GM23338 (cell line): ENCODE measurements around the gene LRBA. TPM values are rescaled to one million over a fixed set of nuclear protein-coding genes. Genes with fewer than 3 reads are reported as not detected.

Source experiments
- ATAC-seq: fragments of 200-7000 bp; cut with Tn5 transposase; 3 replicates; pipeline ENCODE4 v1.9.1; 2020
- DNase-seq: peaks from one replicate; pipeline ENCODE4 v3.0.0-alpha.2; 2015; ENCODE audit warnings: low spot score
- H2AFZ ChIP-seq: fragments of 200-600 bp; sonication (generic); 2 replicates; pipeline ENCODE4 v1.8.0; 2016; ENCODE audit warnings: antibody characterized with exemption, mild to moderate bottlenecking, moderate library complexity
- H3F3A ChIP-seq: fragments of 200-600 bp; sonication (generic); replicated peaks from 2 replicates; pipeline ENCODE4 v1.8.0; 2017; ENCODE audit warnings: antibody characterized with exemption, mixed run types, low read depth
- H3K27ac ChIP-seq: fragments of 200-600 bp; sonication (generic); 2 replicates; pipeline ENCODE4 v1.6.1; 2016; ENCODE audit warnings: low read depth
- H3K27me3 ChIP-seq: fragments of 200-600 bp; sonication (generic); 2 replicates; pipeline ENCODE4 v1.8.0; 2016; ENCODE audit warnings: mild to moderate bottlenecking, mixed run types, moderate library complexity; ENCODE audit not compliant: insufficient read depth
- H3K36me3 ChIP-seq: fragments of 200-600 bp; sonication (generic); 2 replicates; pipeline ENCODE4 v1.8.0; 2016; ENCODE audit warnings: mild to moderate bottlenecking; ENCODE audit not compliant: insufficient read depth
- H3K4me1 ChIP-seq: fragments of 200-600 bp; sonication (generic); 2 replicates; pipeline ENCODE4 v1.8.0; 2016; ENCODE audit warnings: mild to moderate bottlenecking, moderate library complexity; ENCODE audit not compliant: insufficient read depth
- H3K4me2 ChIP-seq: fragments of 200-600 bp; sonication (generic); 2 replicates; pipeline ENCODE4 v1.7.1; 2017; ENCODE audit warnings: mixed run types
- H3K4me3 ChIP-seq: fragments of 200-600 bp; sonication (generic); 2 replicates; pipeline ENCODE4 v1.6.1; 2016; ENCODE audit warnings: mixed run types
- H3K79me2 ChIP-seq: fragments of 200-600 bp; sonication (generic); replicated peaks from 2 replicates; pipeline ENCODE4 v1.8.0; 2017; ENCODE audit warnings: mild to moderate bottlenecking; ENCODE audit not compliant: insufficient read depth
- H3K9me2 ChIP-seq: fragments of 200-600 bp; sonication (generic); 2 replicates; pipeline ENCODE4 v1.8.0; 2017; ENCODE audit not compliant: insufficient read depth
- H4K20me1 ChIP-seq: fragments of 200-600 bp; sonication (generic); replicated peaks from 2 replicates; pipeline ENCODE4 v1.8.0; 2017; ENCODE audit warnings: mild to moderate bottlenecking; ENCODE audit not compliant: insufficient read depth
- H3K27ac Mint-ChIP-seq: 2 replicates; pipeline ENCODE4 v1.8.0; 2020; ENCODE audit warnings: inconsistent platforms, mild to moderate bottlenecking, moderate library complexity, mixed read lengths
- H3K27me3 Mint-ChIP-seq: 3 replicates; pipeline ENCODE4 v1.8.0; 2022; ENCODE audit warnings: low read depth, mild to moderate bottlenecking, moderate library complexity, mixed read lengths, inconsistent platforms; ENCODE audit not compliant: insufficient read depth, poor library complexity
- H3K36me3 Mint-ChIP-seq: 3 replicates; pipeline ENCODE4 v1.8.0; 2021; ENCODE audit warnings: low read depth, mild to moderate bottlenecking, inconsistent platforms, moderate library complexity, mixed read lengths
- H3K4me1 Mint-ChIP-seq: 3 replicates; pipeline ENCODE4 v1.8.0; 2020; ENCODE audit warnings: mild to moderate bottlenecking, inconsistent platforms, mixed read lengths
- H3K4me3 Mint-ChIP-seq: 3 replicates; pipeline ENCODE4 v1.8.0; 2021; ENCODE audit warnings: moderate library complexity, mild to moderate bottlenecking, inconsistent platforms, mixed read lengths
- H3K9me3 Mint-ChIP-seq: 3 replicates; pipeline ENCODE4 v1.8.0; 2020; ENCODE audit warnings: moderate library complexity, mild to moderate bottlenecking, inconsistent platforms, mixed read lengths
- CREB1 ChIP-seq: fragments of 250-450 bp; sonication (Bioruptor Pico); IDR thresholded peaks from 2 replicates; pipeline ENCODE4 v1.5.0; 2020; ENCODE audit warnings: low read depth, mild to moderate bottlenecking, moderate library complexity
- CTCF ChIP-seq, 2 experiments: fragments of 200-600 bp in 1 of 2; sonication (generic) in 1 of 2; conservative IDR thresholded peaks; 2 replicates each; pipeline versions ENCODE4 v1.5.1 to v1.6.1; 2016 to 2017; ENCODE audit warnings: antibody characterized with exemption in 2 of 2, low read depth in 2 of 2, mild to moderate bottlenecking in 2 of 2, moderate library complexity in 1 of 2
- ETS1 ChIP-seq: IDR thresholded peaks from 2 replicates; pipeline ENCODE4 v1.6.1; 2016; ENCODE audit warnings: antibody characterized with exemption
- EZH2 ChIP-seq: fragments of 200-600 bp; sonication (generic); IDR thresholded peaks from one replicate; pipeline ENCODE4 v1.8.0; 2017; ENCODE audit warnings: antibody characterized with exemption, mild to moderate bottlenecking, low read depth; ENCODE audit not compliant: unreplicated experiment
- EZH2phosphoT487 ChIP-seq: fragments of 200-600 bp; sonication (generic); IDR thresholded peaks from one replicate; pipeline ENCODE4 v1.8.1; 2018; ENCODE audit warnings: antibody characterized with exemption; ENCODE audit not compliant: unreplicated experiment
- JUNB ChIP-seq: IDR thresholded peaks from one replicate; pipeline ENCODE4 v1.6.1; 2016; ENCODE audit warnings: antibody characterized with exemption; ENCODE audit not compliant: unreplicated experiment
- NANOG ChIP-seq: IDR thresholded peaks from 2 replicates; pipeline ENCODE4 v1.6.1; 2016; ENCODE audit warnings: antibody characterized with exemption, borderline replicate concordance
- STAT1 ChIP-seq: IDR thresholded peaks from one replicate; pipeline ENCODE4 v1.6.1; 2016; ENCODE audit warnings: antibody characterized with exemption; ENCODE audit not compliant: unreplicated experiment
- ZNF114 ChIP-seq: fragments of 250-450 bp; sonication (Bioruptor Pico); IDR thresholded peaks from 2 replicates; pipeline ENCODE4 v1.5.0; 2020; ENCODE audit warnings: mild to moderate bottlenecking, moderate library complexity
- ZNF331 ChIP-seq: fragments of 250-450 bp; sonication (Bioruptor Pico); IDR thresholded peaks from 2 replicates; pipeline ENCODE4 v1.5.0; 2020; ENCODE audit warnings: low read depth, mild to moderate bottlenecking, moderate library complexity
- polyA plus RNA-seq: library from polyadenylated mRNA; unstranded; fragments of >200 nt; fragmentation: Nextera tagmentation; extraction: Ambion mirVana; gene quantifications from 2 replicates; pipeline ENCODE4 v1.2.1, GENCODE V29; 2016
- total RNA-seq: library from RNA; depleted of rRNA; stranded (reverse); fragments of >200 nt; shearing (Covaris generic); gene quantifications from 2 replicates; pipeline ENCODE4 v1.2.3, GENCODE V29; 2014
- TF ChIP-seq, protein P1 (sequence below): IDR thresholded peaks from one replicate; pipeline ENCODE4 v1.6.1; 2018; ENCODE audit warnings: antibody characterized with exemption; ENCODE audit not compliant: unreplicated experiment

The LRBA gene
- total and polyA plus RNA-seq, 2 experiments from 2014 or later, result 23.3 to 126 TPM

DNA sequence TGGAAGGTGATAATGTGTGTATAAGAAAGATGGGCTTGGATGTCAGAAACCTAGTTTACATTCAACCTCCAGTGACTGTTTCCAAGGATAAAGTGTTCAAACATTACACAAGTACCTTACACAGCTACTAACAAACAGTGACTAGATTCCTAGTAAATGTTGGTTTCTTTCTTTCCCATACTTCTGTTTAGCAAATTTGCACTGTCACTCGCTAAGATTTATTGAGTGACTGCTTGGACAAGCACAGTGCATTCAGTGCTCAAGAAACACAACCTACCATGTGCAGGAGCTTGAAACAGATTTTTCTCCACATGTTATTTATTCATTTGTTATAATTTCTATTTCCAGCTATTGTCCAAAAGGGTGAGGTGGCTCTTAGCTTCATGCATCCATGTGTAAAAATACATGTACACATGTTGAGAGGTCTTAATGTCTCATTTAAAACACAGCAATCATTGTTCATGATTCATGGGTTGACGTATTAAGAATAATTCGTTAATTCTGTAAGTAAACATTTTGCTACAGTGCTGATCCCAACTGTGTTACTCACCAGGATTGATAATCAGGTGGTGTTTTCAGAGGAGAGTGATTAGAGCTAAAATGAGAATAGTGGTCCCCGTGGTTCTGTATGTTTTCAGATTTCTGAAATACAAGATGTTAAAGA is 783.8 kb downstream of the LRBA start (continued):
- TF ChIP-seq, protein P1, sequence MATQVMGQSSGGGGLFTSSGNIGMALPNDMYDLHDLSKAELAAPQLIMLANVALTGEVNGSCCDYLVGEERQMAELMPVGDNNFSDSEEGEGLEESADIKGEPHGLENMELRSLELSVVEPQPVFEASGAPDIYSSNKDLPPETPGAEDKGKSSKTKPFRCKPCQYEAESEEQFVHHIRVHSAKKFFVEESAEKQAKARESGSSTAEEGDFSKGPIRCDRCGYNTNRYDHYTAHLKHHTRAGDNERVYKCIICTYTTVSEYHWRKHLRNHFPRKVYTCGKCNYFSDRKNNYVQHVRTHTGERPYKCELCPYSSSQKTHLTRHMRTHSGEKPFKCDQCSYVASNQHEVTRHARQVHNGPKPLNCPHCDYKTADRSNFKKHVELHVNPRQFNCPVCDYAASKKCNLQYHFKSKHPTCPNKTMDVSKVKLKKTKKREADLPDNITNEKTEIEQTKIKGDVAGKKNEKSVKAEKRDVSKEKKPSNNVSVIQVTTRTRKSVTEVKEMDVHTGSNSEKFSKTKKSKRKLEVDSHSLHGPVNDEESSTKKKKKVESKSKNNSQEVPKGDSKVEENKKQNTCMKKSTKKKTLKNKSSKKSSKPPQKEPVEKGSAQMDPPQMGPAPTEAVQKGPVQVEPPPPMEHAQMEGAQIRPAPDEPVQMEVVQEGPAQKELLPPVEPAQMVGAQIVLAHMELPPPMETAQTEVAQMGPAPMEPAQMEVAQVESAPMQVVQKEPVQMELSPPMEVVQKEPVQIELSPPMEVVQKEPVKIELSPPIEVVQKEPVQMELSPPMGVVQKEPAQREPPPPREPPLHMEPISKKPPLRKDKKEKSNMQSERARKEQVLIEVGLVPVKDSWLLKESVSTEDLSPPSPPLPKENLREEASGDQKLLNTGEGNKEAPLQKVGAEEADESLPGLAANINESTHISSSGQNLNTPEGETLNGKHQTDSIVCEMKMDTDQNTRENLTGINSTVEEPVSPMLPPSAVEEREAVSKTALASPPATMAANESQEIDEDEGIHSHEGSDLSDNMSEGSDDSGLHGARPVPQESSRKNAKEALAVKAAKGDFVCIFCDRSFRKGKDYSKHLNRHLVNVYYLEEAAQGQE, result no peak
- TF ChIP-seq CTCF (conservative IDR thresholded peaks at IDR 0.05; ENCODE audit: low read depth in 2 of 2) (no peak), JUNB (no peak), STAT1 (no peak), EZH2 (no peak), CREB1 (CRISPR knock-in tag) (no peak), ZNF331 (no peak), ETS1 (no peak), ZNF114 (no peak), EZH2phosphoT487 (no peak), NANOG (no peak)

- peak overlapping the region; percentile 12 for H2AFZ ChIP-seq
- DNase-seq (no peak), ATAC-seq (no peak)
- no peak overlapping the region for H3K4me3 ChIP-seq
- H3K79me2 ChIP-seq, result no peaks in the 10 kb centered on the region
- peaks cover 9% of the 10 kb centered on the region; the same call in 1 of the 2 replicates for H3K9me2 ChIP-seq
- H3K4me3 Mint-ChIP-seq, result no peak overlapping the region
- peaks cover 18% of the 10 kb centered on the region for H3K4me1 ChIP-seq
- H3K27ac Mint-ChIP-seq, result peak overlapping the region; percentile 15; the same call in 1 of the 2 replicates
- no peak overlapping the region; the same call in 1 of the 2 replicates for H3K4me2 ChIP-seq
- H3K27me3 Mint-ChIP-seq, result peaks cover 3% of the 10 kb centered on the region
- H3F3A ChIP-seq, result no peaks in the 10 kb centered on the region
- no peaks in the 10 kb centered on the region for H4K20me1 ChIP-seq
- H3K27me3 ChIP-seq, result no peaks in the 10 kb centered on the region
- H3K9me3 Mint-ChIP-seq, result no peaks in the 10 kb centered on the region; the same call in 1 of the 3 replicates
- H3K27ac ChIP-seq, result no peak overlapping the region
- H3K36me3 ChIP-seq, result no peaks in the 10 kb centered on the region
- H3K4me1 Mint-ChIP-seq, result peaks cover 27% of the 10 kb centered on the region; the same call in 2 of the 3 replicates
- H3K36me3 Mint-ChIP-seq, result no peaks in the 10 kb centered on the region
- TF ChIP-seq CREB1 (CRISPR knock-in tag), result no peak
- TF ChIP-seq ETS1, result no peak
Observed at GRCh38 chr4:150230561-150230960, 784.5 kb downstream of the LRBA start.
